HEK293T (cell line): ENCODE measurements around the gene CRTC2.
"Not testable (repeated sequence)": the region's sequence is repeated elsewhere in the genome, so short reads cannot be mapped to it uniquely, and the experiment has no call there.

ENCODE experiments used
- CTCF ChIA-PET: fragments of 350-600 bp; formaldehyde crosslinking; extraction: SDS; loops from one replicate; lab custom pipeline; 2021; ENCODE audit warnings: antibody characterized with exemption, inconsistent platforms; lab: Yijun Ruan, JAX
- POLR2A ChIA-PET: fragments of 350-600 bp; formaldehyde crosslinking; extraction: SDS; loops from one replicate; lab custom pipeline; 2020; ENCODE audit warnings: antibody characterized with exemption, inconsistent platforms; lab: Yijun Ruan, JAX
- DNase-seq: peaks from one replicate; pipeline ENCODE4 v3.0.0; 2012; ENCODE audit warnings: mixed read lengths; ENCODE audit errors: extremely low spot score
- ARNT ChIP-seq: fragments of 450-650 bp; IDR thresholded peaks from 2 replicates; pipeline ENCODE4 v1.6.1; 2017; ENCODE audit warnings: mild to moderate bottlenecking
- BHLHE40 ChIP-seq: fragments of 450-650 bp; IDR thresholded peaks from 2 replicates; pipeline ENCODE4 v1.6.1; 2016; ENCODE audit warnings: mild to moderate bottlenecking, moderate library complexity, borderline replicate concordance
- CTBP1 ChIP-seq: fragments of 450-650 bp; IDR thresholded peaks from 2 replicates; pipeline ENCODE4 v1.6.1; 2016; ENCODE audit warnings: borderline replicate concordance
- ELF4 ChIP-seq: fragments of 450-650 bp; IDR thresholded peaks from 2 replicates; pipeline ENCODE4 v1.6.1; 2017; ENCODE audit warnings: antibody characterized with exemption
- FOXA1 ChIP-seq: fragments of 450-650 bp; IDR thresholded peaks from 2 replicates; pipeline ENCODE4 v1.6.1; 2016; ENCODE audit warnings: mild to moderate bottlenecking
- FOXK2 ChIP-seq: fragments of 450-650 bp; IDR thresholded peaks from 2 replicates; pipeline ENCODE4 v1.6.1; 2016; ENCODE audit warnings: mild to moderate bottlenecking
- FOXM1 ChIP-seq: fragments of 450-650 bp; IDR thresholded peaks from 2 replicates; pipeline ENCODE4 v1.6.1; 2017; ENCODE audit warnings: mild to moderate bottlenecking, borderline replicate concordance
- HDGF ChIP-seq: fragments of 450-650 bp; IDR thresholded peaks from 2 replicates; pipeline ENCODE4 v1.6.1; 2017; ENCODE audit warnings: antibody characterized with exemption, borderline replicate concordance
- L3MBTL2 ChIP-seq: fragments of 450-650 bp; conservative IDR thresholded peaks from 2 replicates; pipeline ENCODE4 v1.6.1; 2016; ENCODE audit warnings: mild to moderate bottlenecking
- LEF1 ChIP-seq: fragments of 450-650 bp; IDR thresholded peaks from 2 replicates; pipeline ENCODE4 v1.6.1; 2017; ENCODE audit warnings: mild to moderate bottlenecking, borderline replicate concordance
- NFRKB ChIP-seq: fragments of 450-650 bp; IDR thresholded peaks from 2 replicates; pipeline ENCODE4 v1.6.1; 2016; ENCODE audit warnings: mild to moderate bottlenecking, moderate library complexity
- SP1 ChIP-seq: fragments of 450-650 bp; IDR thresholded peaks from 2 replicates; pipeline ENCODE4 v1.6.1; 2017
- SUZ12 ChIP-seq: fragments of 450-650 bp; IDR thresholded peaks from 2 replicates; pipeline ENCODE4 v1.6.1; 2016; ENCODE audit warnings: mild to moderate bottlenecking
- TARDBP ChIP-seq: fragments of 450-650 bp; IDR thresholded peaks from 2 replicates; pipeline ENCODE4 v1.6.1; 2016
- ZNF384 ChIP-seq: fragments of 450-650 bp; IDR thresholded peaks from 2 replicates; pipeline ENCODE4 v1.6.1; 2016
- TF ChIP-seq, protein P1 (sequence below): fragments of 450-650 bp; IDR thresholded peaks from 2 replicates; pipeline ENCODE4 v1.6.1; 2016

The CRTC2 gene

DNA sequence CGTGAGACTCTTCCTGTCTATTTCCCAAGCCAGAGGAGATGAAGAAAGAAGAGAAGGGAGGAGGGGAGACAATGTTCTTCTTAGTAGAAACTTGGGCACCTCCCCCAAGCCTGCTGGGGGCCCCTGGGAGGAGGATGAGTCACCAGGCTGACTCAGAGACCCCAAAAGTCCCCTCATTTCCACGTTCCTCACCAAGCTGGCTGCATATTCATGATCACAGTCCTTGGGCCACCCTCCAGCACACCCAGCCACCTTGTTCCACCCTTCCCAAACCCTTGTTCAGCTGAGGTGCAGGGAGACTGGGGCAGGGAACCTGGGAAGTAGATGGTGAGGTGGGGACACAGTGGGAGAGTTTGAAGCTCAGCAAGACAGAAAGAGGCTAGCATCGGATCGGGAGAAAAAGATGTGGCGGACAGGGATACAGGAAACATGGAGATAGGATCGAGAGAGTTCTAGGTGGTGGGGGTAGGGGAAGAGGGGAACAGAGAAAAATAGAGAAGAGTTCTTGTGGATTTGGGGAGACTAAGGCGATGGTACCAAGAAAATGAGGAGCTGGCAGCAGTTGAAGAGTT, 27.0 kb upstream of the CRTC2 start:
- ChIA-PET POLR2A (interaction anchor here (0.8 to 7.2 kb wide), 11 partner anchors 9 to 202 kb away, joined by 3 to 106 read pairs (median 7); partner anchors contain the start of genes CREB3L4, DENND4B, JTB and SLC39A1), CTCF (interaction anchor here (0.9 to 3.0 kb wide), 6 partner anchors 17 to 477 kb away, joined by 3 to 16 read pairs (median 11); partner anchors contain the start of genes CREB3L4, DENND4B and GATAD2B)
- no peak for TF ChIP-seq FOXK2
- no peak for TF ChIP-seq ARNT
- DNase-seq, result no peak

DNA sequence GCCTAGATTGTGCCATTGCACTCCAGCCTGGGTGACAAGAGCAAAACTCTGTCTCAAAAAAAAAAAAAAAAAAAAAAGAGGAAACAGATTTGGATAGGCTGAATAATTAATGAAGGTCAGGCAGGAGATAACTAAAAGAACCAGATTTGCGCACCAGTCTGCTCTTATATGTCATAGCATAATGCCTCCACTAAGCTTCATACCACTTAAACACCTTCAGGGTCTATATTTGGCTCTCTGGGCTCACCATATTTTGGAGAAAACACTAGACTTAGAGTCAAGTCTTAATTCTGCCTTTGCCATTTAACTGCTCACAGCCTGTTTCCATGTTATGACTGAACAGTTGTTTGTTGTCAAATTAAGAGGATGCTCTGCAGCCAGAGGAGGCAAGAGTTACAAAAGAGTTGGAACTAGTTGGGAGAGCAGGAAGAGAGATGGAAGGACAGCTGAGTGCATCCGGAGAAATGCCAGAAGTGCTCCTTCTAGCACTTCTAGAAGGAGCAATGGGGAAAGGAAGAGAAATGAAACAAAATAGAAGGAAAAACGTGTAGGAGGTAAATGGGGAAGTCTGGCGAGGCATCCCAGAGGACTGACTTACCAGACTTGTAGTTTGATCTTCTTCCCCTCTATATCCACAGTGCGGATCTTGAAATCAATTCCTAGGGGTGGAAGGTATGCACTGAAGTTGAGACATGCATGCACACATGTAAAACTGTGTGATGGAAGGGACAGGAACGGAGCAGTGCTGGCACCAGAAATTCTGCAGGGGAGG, 25.9 kb upstream of the CRTC2 start:
- TF ChIP-seq ARNT, result no peak
- no peak for TF ChIP-seq NFRKB
- no peak for TF ChIP-seq FOXM1
- TF ChIP-seq LEF1, result no peak
- TF ChIP-seq TARDBP, result no peak
- TF ChIP-seq, protein P1, sequence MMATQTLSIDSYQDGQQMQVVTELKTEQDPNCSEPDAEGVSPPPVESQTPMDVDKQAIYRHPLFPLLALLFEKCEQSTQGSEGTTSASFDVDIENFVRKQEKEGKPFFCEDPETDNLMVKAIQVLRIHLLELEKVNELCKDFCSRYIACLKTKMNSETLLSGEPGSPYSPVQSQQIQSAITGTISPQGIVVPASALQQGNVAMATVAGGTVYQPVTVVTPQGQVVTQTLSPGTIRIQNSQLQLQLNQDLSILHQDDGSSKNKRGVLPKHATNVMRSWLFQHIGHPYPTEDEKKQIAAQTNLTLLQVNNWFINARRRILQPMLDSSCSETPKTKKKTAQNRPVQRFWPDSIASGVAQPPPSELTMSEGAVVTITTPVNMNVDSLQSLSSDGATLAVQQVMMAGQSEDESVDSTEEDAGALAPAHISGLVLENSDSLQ, result no peak
- TF ChIP-seq SP1, result no peak
- TF ChIP-seq BHLHE40, result no peak
- no peak for TF ChIP-seq FOXK2
- no peak for TF ChIP-seq CTBP1
- no peak for TF ChIP-seq ZNF384
- no peak for TF ChIP-seq HDGF
- TF ChIP-seq SUZ12, result no peak
- TF ChIP-seq ELF4, result no peak
- TF ChIP-seq FOXA1, result no peak
- TF ChIP-seq L3MBTL2, result no peak
- ChIA-PET POLR2A (interaction anchor here (0.8 to 7.2 kb wide), 4 partner anchors 8 to 62 kb away, joined by 3 to 106 read pairs (median 36); partner anchors contain the start of genes CREB3L4 and JTB), CTCF (no interaction called here)
- DNase-seq, result no peak

DNA sequence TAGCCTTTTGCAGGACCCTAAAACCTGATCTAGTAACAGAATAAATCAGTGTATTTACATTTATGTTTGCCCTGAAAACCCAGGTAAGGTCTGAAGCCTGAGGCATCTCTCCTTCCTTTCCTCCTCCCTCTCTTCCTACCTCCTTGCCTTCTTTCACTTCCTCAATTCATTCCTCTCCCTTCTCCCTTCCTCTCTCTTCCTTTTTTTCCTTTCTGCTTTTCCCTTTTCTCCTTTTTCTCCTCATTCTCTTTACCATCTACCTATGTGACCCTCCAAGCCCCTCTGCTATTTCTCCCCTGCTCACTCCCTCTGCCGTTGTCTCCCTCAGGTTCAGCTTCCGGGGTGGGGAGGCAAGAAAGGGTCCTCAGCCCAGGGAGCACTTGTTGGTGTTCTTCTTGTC, 23.3 kb upstream of the CRTC2 start:
- DNase-seq, CTCF ChIA-PET: not testable (repeated sequence)
- POLR2A ChIA-PET, result interaction anchor here (1.9 kb wide), 1 partner anchor 14 kb away, joined by 14 read pairs; the partner anchor contains the start of gene CREB3L4

DNA sequence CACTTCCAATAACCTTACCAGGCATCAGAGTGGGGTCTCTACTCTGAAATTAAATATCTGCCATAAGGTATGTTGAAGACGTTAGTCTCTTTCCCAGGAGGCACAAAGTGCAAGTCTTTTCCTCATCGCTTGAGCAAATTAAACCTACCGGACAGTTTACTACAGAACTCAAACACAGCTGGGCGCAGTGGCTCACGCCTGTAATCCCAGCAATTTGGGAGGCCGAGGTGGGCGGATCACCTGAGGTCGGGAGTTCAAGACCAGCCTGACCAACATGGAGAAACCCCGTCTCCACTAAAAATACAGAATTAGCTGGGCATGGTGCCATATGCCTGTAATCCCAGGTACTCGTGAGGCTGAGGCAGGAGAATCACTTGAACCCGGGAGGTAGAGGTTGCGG, 20.7 kb upstream of the CRTC2 start:
- CTCF ChIA-PET, result interaction anchor here (2.1 kb wide), 1 partner anchor 8 kb away, joined by 7 read pairs; the partner anchor contains the start of gene RAB13
- POLR2A ChIA-PET, result interaction anchor here (1.2 to 6.6 kb wide), 6 partner anchors 9 to 196 kb away, joined by 5 to 165 read pairs (median 48); partner anchors contain the start of genes CREB3L4, CRTC2, GATAD2B and RAB13
- not testable (repeated sequence) for DNase-seq

DNA sequence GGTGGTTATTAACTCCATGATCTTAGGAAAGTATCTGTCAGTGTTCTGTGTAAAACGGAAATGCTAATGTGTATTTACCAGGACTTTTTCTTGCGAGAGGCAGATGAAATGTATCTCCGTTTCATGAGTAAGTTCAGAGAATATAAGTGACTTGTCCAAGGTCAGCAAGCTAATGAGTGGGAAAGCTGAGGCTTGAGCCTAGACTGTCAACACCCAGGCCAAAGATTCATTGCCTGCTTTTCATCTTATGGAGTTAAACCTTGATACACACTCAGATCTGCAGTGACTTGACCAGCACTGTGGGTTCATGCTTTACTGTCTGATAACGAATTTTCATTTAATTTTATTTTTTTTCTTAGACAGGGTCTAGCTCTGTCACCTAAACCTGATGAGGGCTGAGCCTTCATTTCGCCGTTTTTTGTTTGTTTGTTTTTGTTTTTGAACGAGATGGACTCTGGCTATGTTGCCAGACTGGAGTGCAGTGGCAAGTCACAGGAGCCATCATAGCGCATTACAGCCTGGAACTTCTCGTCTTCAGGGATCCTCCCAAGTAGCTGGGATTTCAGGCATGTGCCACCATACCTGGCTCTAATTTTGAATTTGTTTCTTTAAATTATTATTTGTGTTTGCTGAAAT, 20.0 kb upstream of the CRTC2 start:
- CTCF ChIA-PET, result interaction anchor here (1.1 to 3.5 kb wide), 4 partner anchors 9 to 172 kb away, joined by 3 to 9 read pairs (median 6); partner anchors contain the start of genes CREB3L4, DENND4B and RAB13
- no peak for DNase-seq
- POLR2A ChIA-PET, result interaction anchor here (0.9 to 6.6 kb wide), 14 partner anchors 9 to 344 kb away, joined by 3 to 165 read pairs (median 6); partner anchors contain the start of genes CHTOP, CREB3L4, CRTC2 and DENND4B

More for the DNA sequence above, 20.0 kb upstream of the CRTC2 start:
- TF ChIP-seq, protein P1, result no peak; the same call in 1 of the 2 replicates
- TF ChIP-seq HDGF (no peak), CTBP1 (no peak), FOXA1 (no peak), SP1 (no peak), BHLHE40 (no peak), TARDBP (no peak), ARNT (no peak), ELF4 (no peak), LEF1 (no peak), NFRKB (no peak), FOXK2 (no peak), SUZ12 (no peak), ZNF384 (no peak)
